Mesenchymal stem cell (in vitro differentiated cells and primary cell): Measurements from ENCODE around the gene DYNC2H1.
"Not testable (repeated sequence)": the region's sequence is repeated elsewhere in the genome, so short reads cannot be mapped to it uniquely, and the experiment has no call there.

ENCODE experiments used
- DNase-seq: peaks from one replicate; pipeline ENCODE4 v3.0.0-alpha.2; 2013
- H2AFZ ChIP-seq: one replicate; pipeline ENCODE4 v1.6.1; 2013; ENCODE audit warnings: low read depth, mild to moderate bottlenecking, control low read depth, inconsistent platforms, low read length, moderate library complexity
- H2AK5ac ChIP-seq: 2 replicates; pipeline ENCODE4 v1.6.1; 2013; ENCODE audit warnings: low read length, moderate library complexity, mild to moderate bottlenecking, inconsistent platforms; ENCODE audit not compliant: severe bottlenecking
- H2BK120ac ChIP-seq: one replicate; pipeline ENCODE4 v1.6.1; 2013; ENCODE audit warnings: low read depth, mild to moderate bottlenecking, inconsistent platforms, low read length, moderate library complexity
- H2BK12ac ChIP-seq, 2 experiments: one replicate each; pipeline ENCODE4 v1.6.1; 2013; ENCODE audit warnings: inconsistent platforms in 2 of 2, low read length in 2 of 2, mild to moderate bottlenecking in 2 of 2, moderate library complexity in 2 of 2, control low read depth in 1 of 2
- H2BK15ac ChIP-seq: one replicate; pipeline ENCODE4 v1.6.1; 2013; ENCODE audit warnings: mild to moderate bottlenecking, low read depth, inconsistent platforms; ENCODE audit not compliant: poor library complexity, severe bottlenecking
- H2BK5ac ChIP-seq: 2 replicates; pipeline ENCODE4 v1.6.1; 2013; ENCODE audit warnings: low read depth, mild to moderate bottlenecking, low read length, control low read depth, inconsistent platforms; ENCODE audit not compliant: poor library complexity, severe bottlenecking
- H3K14ac ChIP-seq, 2 experiments: one replicate each; pipeline ENCODE4 v1.6.1; 2013; ENCODE audit warnings: inconsistent platforms in 2 of 2, low read length in 2 of 2, control low read depth in 1 of 2, mild to moderate bottlenecking in 1 of 2, moderate library complexity in 1 of 2
- H3K18ac ChIP-seq, 2 experiments: one replicate each; pipeline ENCODE4 v1.6.1; 2013; ENCODE audit warnings: inconsistent platforms in 2 of 2, low read length in 2 of 2, control low read depth in 1 of 2, low read depth in 1 of 2, mild to moderate bottlenecking in 1 of 2
- H3K23ac ChIP-seq, 2 experiments: one replicate each; pipeline ENCODE4 v1.6.1; 2013; ENCODE audit warnings: inconsistent platforms in 2 of 2, low read length in 2 of 2, mild to moderate bottlenecking in 2 of 2, moderate library complexity in 2 of 2, control low read depth in 1 of 2
- H3K27ac ChIP-seq: 2 replicates; pipeline ENCODE4 v1.5.1; 2013; ENCODE audit warnings: mild to moderate bottlenecking, moderate library complexity, low read length, control low read depth, inconsistent platforms; ENCODE audit not compliant: poor library complexity, severe bottlenecking
- H3K27me3 ChIP-seq, 2 experiments: 2 replicates each; pipeline versions ENCODE4 v1.6.1 to v1.7.0; 2013; ENCODE audit warnings: low read length in 2 of 2, mild to moderate bottlenecking in 2 of 2, moderate library complexity in 2 of 2, control low read depth in 1 of 2, inconsistent platforms in 1 of 2; ENCODE audit not compliant: control insufficient read depth in 1 of 2, insufficient read depth in 1 of 2
- H3K36me3 ChIP-seq, 2 experiments: 2 replicates each; pipeline versions ENCODE4 v1.6.1 to v1.7.0; 2013; ENCODE audit warnings: low read length in 2 of 2, control low read depth in 1 of 2, inconsistent platforms in 1 of 2, low read depth in 1 of 2, mild to moderate bottlenecking in 1 of 2; ENCODE audit not compliant: insufficient read depth in 2 of 2, control insufficient read depth in 1 of 2
- H3K4ac ChIP-seq, 2 experiments: one replicate each; pipeline ENCODE4 v1.6.1; 2013; ENCODE audit warnings: inconsistent platforms in 2 of 2, low read length in 2 of 2, mild to moderate bottlenecking in 2 of 2, moderate library complexity in 2 of 2, control low read depth in 1 of 2, low read depth in 1 of 2
- H3K4me1 ChIP-seq: 2 replicates; pipeline ENCODE4 v1.6.1; 2013; ENCODE audit warnings: low read depth, low read length, control low read depth; ENCODE audit not compliant: control insufficient read depth, insufficient read depth
- H3K4me2 ChIP-seq: 2 replicates; pipeline ENCODE4 v1.6.1; 2013; ENCODE audit warnings: low read length, mild to moderate bottlenecking, inconsistent platforms; ENCODE audit not compliant: poor library complexity, severe bottlenecking
- H3K4me3 ChIP-seq, 2 experiments: 2 replicates each; pipeline versions ENCODE4 v1.5.1 to v1.7.0; 2013; ENCODE audit warnings: low read length in 2 of 2, mild to moderate bottlenecking in 2 of 2, control low read depth in 1 of 2, low read depth in 1 of 2; ENCODE audit not compliant: insufficient read depth in 1 of 2
- H3K79me1 ChIP-seq: replicated peaks from 2 replicates; pipeline ENCODE4 v1.6.1; 2013; ENCODE audit warnings: mild to moderate bottlenecking, control low read depth, low read length, inconsistent platforms; ENCODE audit not compliant: poor library complexity, severe bottlenecking
- H3K9ac ChIP-seq: 2 replicates; pipeline ENCODE4 v1.7.0; 2013; ENCODE audit warnings: mild to moderate bottlenecking, low read length, moderate library complexity
- H3K9me3 ChIP-seq: 2 replicates; pipeline ENCODE4 v1.7.0; 2013; ENCODE audit warnings: mild to moderate bottlenecking, low read length; ENCODE audit not compliant: control insufficient read depth
- H4K8ac ChIP-seq: one replicate; pipeline ENCODE4 v1.6.1; 2013; ENCODE audit warnings: inconsistent platforms, mild to moderate bottlenecking, low read length, moderate library complexity
- H4K91ac ChIP-seq: one replicate; pipeline ENCODE4 v1.6.1; 2013; ENCODE audit warnings: mild to moderate bottlenecking, low read length, inconsistent platforms
- WGBS: methylation state at CpG from one replicate; pipeline ENCODE4 v1.1.7; 2013; ENCODE audit warnings: mixed read lengths; 5-methylcytosine and 5-hydroxymethylcytosine counted together

Gene DYNC2H1

DNA sequence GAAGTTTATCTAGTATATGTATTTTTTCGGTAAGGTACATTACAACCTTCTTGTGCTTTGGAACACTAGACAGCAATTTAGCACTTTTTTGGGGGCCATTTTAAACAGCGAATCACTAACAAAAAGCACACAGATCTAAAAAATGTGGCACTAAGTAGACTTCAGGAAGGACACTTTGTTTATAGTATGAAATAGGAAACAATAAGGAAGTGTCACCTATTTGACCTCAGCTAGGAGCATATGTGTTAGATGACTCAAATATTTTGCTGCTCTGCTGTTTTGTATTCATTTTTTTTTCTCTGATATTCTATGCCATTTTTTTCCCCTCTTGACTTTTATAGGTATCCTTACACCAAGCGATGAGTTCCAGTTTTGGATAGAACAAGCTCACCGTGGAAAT lies 5.6 kb downstream of the DYNC2H1 start:
- H2BK12ac ChIP-seq = no peak overlapping the region
- H2AFZ ChIP-seq = no peak overlapping the region
- peaks cover 2% of the 10 kb centered on the region for H3K79me1 ChIP-seq
- peaks cover 3 to 68% of the 10 kb centered on the region in 2 experiments for H3K36me3 ChIP-seq
- no peak overlapping the region for H2BK15ac ChIP-seq
- H3K9me3 ChIP-seq = no peaks in the 10 kb centered on the region
- H2BK5ac ChIP-seq = no peak overlapping the region
- no peaks in the 10 kb centered on the region for H3K27me3 ChIP-seq
- no peak overlapping the region for H3K14ac ChIP-seq
- no peak overlapping the region for H3K4me3 ChIP-seq
- no peak overlapping the region for H3K9ac ChIP-seq
- H3K4me1 ChIP-seq = peaks cover 4% of the 10 kb centered on the region
- no peak overlapping the region for H3K4me2 ChIP-seq
- no peak for DNase-seq
- no peak overlapping the region for H3K27ac ChIP-seq
- no peak overlapping the region for H4K91ac ChIP-seq
- no peak overlapping the region for H3K23ac ChIP-seq
- no peak overlapping the region for H2BK120ac ChIP-seq
- no peak overlapping the region for H3K4ac ChIP-seq
- H3K18ac ChIP-seq = no peak overlapping the region
- H4K8ac ChIP-seq = no peak overlapping the region
- no peak overlapping the region for H2AK5ac ChIP-seq
- WGBS = 100% methylated on average over 3 of the region's 4 CpGs

- Histone ChIP-seq H3K4me1 (no peaks in the 10 kb centered on the region), H2BK5ac (no peak overlapping the region), H3K4me2 (no peak overlapping the region), H3K9ac (no peak overlapping the region), H3K36me3 (peaks cover 0 to 94% of the 10 kb centered on the region in 2 experiments), H3K4me3 (no peak overlapping the region), H3K18ac (no peak overlapping the region), H3K23ac (no peak overlapping the region), H3K79me1 (no peaks in the 10 kb centered on the region), H3K14ac (no peak overlapping the region), H2BK12ac (no peak overlapping the region), H3K27me3 (no peaks in the 10 kb centered on the region), H2BK15ac (no peak overlapping the region), H2BK120ac (no peak overlapping the region), H3K4ac (no peak overlapping the region), H3K9me3 (no peaks in the 10 kb centered on the region), H4K8ac (no peak overlapping the region), H2AFZ (no peak overlapping the region), H2AK5ac (no peak overlapping the region), H4K91ac (no peak overlapping the region), H3K27ac (no peak overlapping the region)
- no peak for DNase-seq
Observed at GRCh38 chr11:103125462-103125861, 16.2 kb downstream of the DYNC2H1 start.

DNA sequence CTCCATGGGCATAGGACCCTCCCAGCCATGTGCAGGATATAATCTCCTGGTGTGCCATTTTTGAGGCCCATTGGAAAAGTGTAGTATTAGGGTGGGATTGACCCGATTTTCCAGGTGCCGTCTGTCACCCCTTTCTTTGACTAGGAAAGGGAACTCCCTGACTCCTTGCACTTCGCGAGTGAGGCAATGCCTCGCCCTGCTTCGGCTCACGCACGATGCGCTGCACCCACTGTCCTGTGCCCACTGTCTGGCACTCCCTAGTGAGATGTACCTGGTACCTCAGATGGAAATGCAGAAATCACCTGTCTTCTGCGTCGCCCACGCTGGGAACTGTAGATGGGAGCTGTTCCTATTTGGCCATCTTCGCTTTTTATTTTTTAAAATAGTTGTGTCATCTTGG lies 32.8 kb downstream of the DYNC2H1 start:
- H3K4me1 ChIP-seq, H3K27ac ChIP-seq, H2BK15ac ChIP-seq, H2BK5ac ChIP-seq, H3K27me3 ChIP-seq, H2BK120ac ChIP-seq, H3K14ac ChIP-seq, H3K4me2 ChIP-seq, H2BK12ac ChIP-seq, H3K4ac ChIP-seq, H3K18ac ChIP-seq, H3K23ac ChIP-seq, H3K4me3 ChIP-seq, H3K79me1 ChIP-seq, H2AFZ ChIP-seq, DNase-seq, H3K9ac ChIP-seq, H4K8ac ChIP-seq, H2AK5ac ChIP-seq, H3K9me3 ChIP-seq: not testable (repeated sequence)
- 94% methylated on average over 13 of the region's 13 CpGs for WGBS
- peaks cover 7 to 44% of the 10 kb centered on the region in 2 experiments for H3K36me3 ChIP-seq
- peak overlapping the region; percentile 15 for H4K91ac ChIP-seq

GRCh38 chr11:103147627-103148026 lies 38.4 kb downstream of the DYNC2H1 start:
- Histone ChIP-seq H3K18ac (no peak overlapping the region), H2AFZ (no peak overlapping the region), H3K4me1 (no peaks in the 10 kb centered on the region), H3K23ac (no peak overlapping the region), H3K4me3 (no peak overlapping the region), H4K91ac (no peak overlapping the region), H3K4ac (no peak overlapping the region), H3K27me3 (no peaks in the 10 kb centered on the region), H3K27ac (no peak overlapping the region), H2BK12ac (no peak overlapping the region), H2BK5ac (no peak overlapping the region), H3K14ac (no peak overlapping the region), H3K9me3 (no peaks in the 10 kb centered on the region), H4K8ac (no peak overlapping the region), H3K36me3 (peaks cover 0 to 84% of the 10 kb centered on the region in 2 experiments), H2BK15ac (no peak overlapping the region), H3K9ac (no peak overlapping the region), H2AK5ac (no peak overlapping the region), H2BK120ac (no peak overlapping the region), H3K4me2 (no peak overlapping the region), H3K79me1 (no peaks in the 10 kb centered on the region)
- no peak for DNase-seq
